HG02610 (cell line): ENCODE data around the gene NANP.
A peak's percentile ranks its signal among the peaks of the same experiment; 100 is the strongest.
"Not testable (repeated sequence)": the region's sequence is repeated elsewhere in the genome, so short reads cannot be mapped to it uniquely, and the experiment has no call there.

Experiments
- ATAC-seq: cut with Tn5 transposase; IDR thresholded peaks from one replicate; pipeline ENCODE4 v1.9.1; 2021; ENCODE audit warnings: mild to moderate bottlenecking, moderate library complexity; ENCODE audit not compliant: unreplicated experiment

Gene NANP

GRCh38 chr20:25623736-25624499, at the start of gene NANP:
Gene NANP (minus strand): TSS chr20:25624014. CDS start chr20:25623948, 66 bp downstream.
- peak; percentile 83 for ATAC-seq

- ATAC-seq = no peak
Measured at GRCh38 chr20:25672659-25673235, 48.9 kb upstream of the NANP start.

- no peak for ATAC-seq
Measured at GRCh38 chr20:25669826-25670422, 46.1 kb upstream of the NANP start.

- ATAC-seq = no peak
Measured at GRCh38 chr20:25668446-25668845, 44.6 kb upstream of the NANP start.

GRCh38 chr20:25659999-25660398, 36.2 kb upstream of the NANP start:
- no peak for ATAC-seq

- ATAC-seq = no peak
Measured at GRCh38 chr20:25654487-25654886, 30.7 kb upstream of the NANP start.

- ATAC-seq = not testable (repeated sequence)
Measured at GRCh38 chr20:25652866-25653265, 29.1 kb upstream of the NANP start.

- no peak for ATAC-seq
Measured at GRCh38 chr20:25644814-25645213, 21.0 kb upstream of the NANP start.

GRCh38 chr20:25643716-25644115, 19.9 kb upstream of the NANP start:
- ATAC-seq = no peak

GRCh38 chr20:25637247-25637646, 13.4 kb upstream of the NANP start:
- ATAC-seq = no peak

- no peak for ATAC-seq
Measured at GRCh38 chr20:25632940-25633790, 9.4 kb upstream of the NANP start.

GRCh38 chr20:25630615-25631014, 6.8 kb upstream of the NANP start:
- ATAC-seq = not testable (repeated sequence)

GRCh38 chr20:25629816-25630499, 6.1 kb upstream of the NANP start:
- ATAC-seq = no peak

GRCh38 chr20:25626779-25627178, 3.0 kb upstream of the NANP start:
- no peak for ATAC-seq

GRCh38 chr20:25624500-25624939, 706 bp upstream of the NANP start:
- ATAC-seq = no peak

- peak; percentile 7 for ATAC-seq
Measured at GRCh38 chr20:25623225-25623735, 534 bp downstream of the NANP start.

GRCh38 chr20:25622450-25623224, 1.2 kb downstream of the NANP start:
- ATAC-seq = no peak

- ATAC-seq = no peak
Measured at GRCh38 chr20:25622049-25622448, 1.8 kb downstream of the NANP start.

GRCh38 chr20:25619514-25619913, 4.3 kb downstream of the NANP start:
- no peak for ATAC-seq

- no peak for ATAC-seq
Measured at GRCh38 chr20:25608774-25609173, 15.0 kb downstream of the NANP start.
